ENCODE measurements around the gene MAP4K2.
A peak's percentile ranks its signal among the peaks of the same experiment; 100 is the strongest.
"Not testable (repeated sequence)": the region's sequence is repeated elsewhere in the genome, so short reads cannot be mapped to it uniquely, and the experiment has no call there.

Gene MAP4K2

GRCh38 chr11:64831411-64831891 lies 28.4 kb upstream of the MAP4K2 start:
- Mint-ChIP-seq H3K4me3 (no peak overlapping the region), H3K36me3 (peaks cover 5% of the 10 kb centered on the region), H3K27ac (no peak overlapping the region), H3K27me3 (no peaks in the 10 kb centered on the region), H3K4me1 (no peaks in the 10 kb centered on the region), H3K9me3 (no peaks in the 10 kb centered on the region)

- Mint-ChIP-seq H3K36me3 (peaks cover 8% of the 10 kb centered on the region), H3K4me1 (no peaks in the 10 kb centered on the region), H3K4me3 (no peak overlapping the region), H3K27me3 (no peaks in the 10 kb centered on the region), H3K9me3 (no peaks in the 10 kb centered on the region), H3K27ac (no peak overlapping the region)
Measured at GRCh38 chr11:64829536-64830251, 26.7 kb upstream of the MAP4K2 start.

- peaks cover 8% of the 10 kb centered on the region for H3K36me3 Mint-ChIP-seq
- H3K27me3 Mint-ChIP-seq, result no peaks in the 10 kb centered on the region
- no peaks in the 10 kb centered on the region for H3K9me3 Mint-ChIP-seq
Measured at GRCh38 chr11:64827451-64827839, 24.4 kb upstream of the MAP4K2 start.

GRCh38 chr11:64826578-64827450 lies 23.8 kb upstream of the MAP4K2 start:
- H3K27me3 Mint-ChIP-seq, result no peaks in the 10 kb centered on the region
- no peaks in the 10 kb centered on the region for H3K4me1 Mint-ChIP-seq
- no peak overlapping the region for H3K27ac Mint-ChIP-seq
- no peak overlapping the region for H3K4me3 Mint-ChIP-seq
- H3K36me3 Mint-ChIP-seq, result peaks cover 7% of the 10 kb centered on the region
- no peaks in the 10 kb centered on the region for H3K9me3 Mint-ChIP-seq

More at GRCh38 chr11:64827451-64827839, 24.4 kb upstream of the MAP4K2 start:
- no peak overlapping the region for H3K27ac Mint-ChIP-seq
- no peak overlapping the region for H3K4me3 Mint-ChIP-seq
- no peaks in the 10 kb centered on the region for H3K4me1 Mint-ChIP-seq

GRCh38 chr11:64826062-64826461 lies 23.0 kb upstream of the MAP4K2 start:
- Mint-ChIP-seq H3K4me3 (no peak overlapping the region), H3K9me3 (no peaks in the 10 kb centered on the region), H3K4me1 (no peaks in the 10 kb centered on the region), H3K27me3 (no peaks in the 10 kb centered on the region), H3K36me3 (peaks cover 6% of the 10 kb centered on the region), H3K27ac (no peak overlapping the region)

- Mint-ChIP-seq H3K4me1 (no peaks in the 10 kb centered on the region), H3K27me3 (no peaks in the 10 kb centered on the region), H3K9me3 (no peaks in the 10 kb centered on the region), H3K4me3 (no peak overlapping the region), H3K27ac (peak overlapping the region; percentile 30), H3K36me3 (peaks cover 6% of the 10 kb centered on the region)
Measured at GRCh38 chr11:64823568-64824119, 20.6 kb upstream of the MAP4K2 start.

GRCh38 chr11:64817476-64817875 lies 14.5 kb upstream of the MAP4K2 start:
- no peak overlapping the region for H3K4me3 Mint-ChIP-seq
- no peaks in the 10 kb centered on the region for H3K27me3 Mint-ChIP-seq
- H3K4me1 Mint-ChIP-seq, result no peaks in the 10 kb centered on the region
- H3K27ac Mint-ChIP-seq, result no peak overlapping the region
- H3K9me3 Mint-ChIP-seq, result no peaks in the 10 kb centered on the region
- H3K36me3 Mint-ChIP-seq, result no peaks in the 10 kb centered on the region

- not testable (repeated sequence) for H3K36me3 Mint-ChIP-seq, H3K27ac Mint-ChIP-seq, H3K4me1 Mint-ChIP-seq, H3K4me3 Mint-ChIP-seq, H3K9me3 Mint-ChIP-seq, H3K27me3 Mint-ChIP-seq
Measured at GRCh38 chr11:64815433-64815832, 12.4 kb upstream of the MAP4K2 start.

GRCh38 chr11:64814712-64815187 lies 11.7 kb upstream of the MAP4K2 start:
- Mint-ChIP-seq H3K9me3 (no peaks in the 10 kb centered on the region), H3K27me3 (no peaks in the 10 kb centered on the region), H3K4me3 (no peak overlapping the region), H3K27ac (no peak overlapping the region), H3K4me1 (peaks cover 8% of the 10 kb centered on the region), H3K36me3 (no peaks in the 10 kb centered on the region)

GRCh38 chr11:64813826-64814225 lies 10.8 kb upstream of the MAP4K2 start:
- Mint-ChIP-seq H3K36me3 (no peaks in the 10 kb centered on the region), H3K4me3 (no peak overlapping the region), H3K27ac (no peak overlapping the region), H3K4me1 (peaks cover 16% of the 10 kb centered on the region), H3K9me3 (no peaks in the 10 kb centered on the region), H3K27me3 (no peaks in the 10 kb centered on the region)

GRCh38 chr11:64810891-64811272 lies 7.9 kb upstream of the MAP4K2 start:
- H3K4me3 Mint-ChIP-seq, result peak overlapping the region; percentile 97
- no peaks in the 10 kb centered on the region for H3K9me3 Mint-ChIP-seq
- H3K27me3 Mint-ChIP-seq, result no peaks in the 10 kb centered on the region
- H3K27ac Mint-ChIP-seq, result peak overlapping the region; percentile 91
- peaks cover 30% of the 10 kb centered on the region for H3K4me1 Mint-ChIP-seq
- H3K36me3 Mint-ChIP-seq, result peaks cover 1% of the 10 kb centered on the region

- H3K36me3 Mint-ChIP-seq, result peaks cover 3% of the 10 kb centered on the region
- H3K4me1 Mint-ChIP-seq, result peaks cover 30% of the 10 kb centered on the region
- peak within 1 kb of the TSS; percentile 91 for H3K27ac Mint-ChIP-seq
- no peaks in the 10 kb centered on the region for H3K9me3 Mint-ChIP-seq
- H3K27me3 Mint-ChIP-seq, result no peaks in the 10 kb centered on the region
- H3K4me3 Mint-ChIP-seq, result peak within 1 kb of the TSS; percentile 97
Measured at GRCh38 chr11:64810271-64810890, 7.4 kb upstream of the MAP4K2 start, which contains the start of gene MEN1. Gene MEN1 (minus strand): TSS chr11:64810551. CDS start chr11:64810109, 442 bp downstream.

GRCh38 chr11:64809781-64810241 lies 6.8 kb upstream of the MAP4K2 start:
- H3K4me3 Mint-ChIP-seq, result peak overlapping the region; percentile 97
- H3K4me1 Mint-ChIP-seq, result peaks cover 30% of the 10 kb centered on the region
- peak overlapping the region; percentile 62 for H3K27ac Mint-ChIP-seq
- no peaks in the 10 kb centered on the region for H3K27me3 Mint-ChIP-seq
- H3K36me3 Mint-ChIP-seq, result peaks cover 3% of the 10 kb centered on the region
- H3K9me3 Mint-ChIP-seq, result no peaks in the 10 kb centered on the region

- H3K4me3 Mint-ChIP-seq, result no peak overlapping the region
- peaks cover 41% of the 10 kb centered on the region for H3K4me1 Mint-ChIP-seq
- peaks cover 3% of the 10 kb centered on the region for H3K36me3 Mint-ChIP-seq
- H3K9me3 Mint-ChIP-seq, result no peaks in the 10 kb centered on the region
- no peaks in the 10 kb centered on the region for H3K27me3 Mint-ChIP-seq
- H3K27ac Mint-ChIP-seq, result no peak overlapping the region
Measured at GRCh38 chr11:64805481-64805880, 2.5 kb upstream of the MAP4K2 start.
